Islet precursor cell (in vitro differentiated cells): Measurements from ENCODE around the gene RNH1.

Experiments
- DNase-seq: peaks from one replicate; pipeline ENCODE4 v3.0.0-alpha.2; 2018

The RNH1 gene

DNA sequence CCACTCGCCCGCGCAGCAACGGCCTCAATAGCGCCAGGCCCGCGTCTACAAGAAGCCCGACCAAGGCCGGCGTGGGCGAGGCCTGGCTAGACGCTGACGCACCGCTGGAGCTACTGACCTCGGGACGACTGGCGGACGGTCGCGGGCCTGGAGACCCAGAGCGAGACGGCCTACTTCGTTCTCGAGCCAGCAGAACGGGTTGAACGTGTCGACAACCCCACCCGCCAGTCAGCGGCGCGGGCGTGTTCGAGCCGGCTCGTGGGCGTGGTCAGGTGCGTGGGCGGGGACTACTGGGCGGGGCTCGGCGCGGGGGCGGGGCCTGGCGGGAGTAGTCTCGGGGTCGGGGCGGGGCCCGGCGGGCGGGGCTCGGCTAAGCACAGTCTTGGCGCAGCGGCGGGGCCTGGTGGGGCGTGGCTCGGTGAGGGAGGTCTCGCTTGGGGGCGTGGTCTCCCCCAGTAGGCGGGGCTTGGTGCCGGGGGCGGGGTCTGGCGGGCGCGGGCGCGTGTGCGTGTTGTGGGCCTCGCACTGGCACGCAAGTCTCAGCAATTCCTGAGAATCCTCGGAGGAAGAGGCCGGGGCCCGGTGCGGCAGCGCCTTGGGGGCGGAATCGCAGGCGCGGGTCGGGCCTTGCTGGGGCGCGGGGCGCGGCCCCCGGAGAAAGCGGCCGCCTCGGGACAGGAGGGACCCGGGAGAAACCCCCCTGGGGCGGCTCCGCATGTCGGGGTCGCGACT is at the start of gene RNH1:
RNH1 (minus strand) TSS at position 248 of the 732 bp plus-strand sequence. CDS start 5,080 bp downstream, outside the sequence.
- DNase-seq, result peak; percentile 98

DNA sequence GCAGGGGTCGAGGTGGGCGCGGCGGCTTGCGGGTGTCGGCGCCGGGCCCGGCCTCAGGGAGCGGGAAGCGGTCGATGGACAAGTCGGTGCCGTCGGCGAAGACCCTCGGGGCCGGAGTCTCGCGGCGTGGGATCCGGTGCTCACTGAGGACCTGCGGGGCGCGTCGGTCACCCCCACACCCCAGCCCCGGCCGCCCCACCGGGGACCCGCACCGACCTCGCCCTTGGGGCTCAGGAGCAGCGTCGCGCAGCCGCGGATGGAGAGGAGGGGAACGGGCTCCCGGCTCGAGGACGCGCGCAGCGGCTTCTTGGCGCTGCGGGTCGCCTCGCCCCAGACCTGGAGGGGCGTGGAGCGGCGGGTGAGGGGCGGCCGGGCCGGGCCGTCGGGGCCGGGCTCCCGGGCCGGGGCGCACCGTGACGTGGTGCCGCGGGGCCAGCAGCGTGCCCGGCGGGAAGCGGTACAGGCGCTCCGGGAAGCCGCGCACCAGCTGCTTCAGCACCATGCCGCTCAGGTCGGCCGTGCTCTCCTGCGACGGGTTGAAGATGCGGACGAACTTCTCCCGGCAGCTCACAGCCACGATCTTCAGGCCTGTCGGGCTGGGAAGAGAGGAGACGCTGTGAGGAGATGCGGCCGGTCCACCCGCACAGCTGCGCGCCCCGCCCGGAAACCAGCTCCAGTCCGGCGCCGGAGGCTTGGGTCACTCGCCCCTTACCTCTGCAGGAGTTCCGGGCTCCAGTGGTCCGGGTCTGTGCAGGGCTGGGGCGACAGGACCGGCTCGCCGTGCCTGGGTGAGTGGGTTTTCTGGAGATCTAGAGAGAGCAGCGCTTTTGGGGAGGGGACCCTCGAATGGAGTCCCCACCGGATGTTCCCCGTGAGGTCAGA is 49.0 kb upstream of the RNH1 start:
- no peak for DNase-seq

DNA sequence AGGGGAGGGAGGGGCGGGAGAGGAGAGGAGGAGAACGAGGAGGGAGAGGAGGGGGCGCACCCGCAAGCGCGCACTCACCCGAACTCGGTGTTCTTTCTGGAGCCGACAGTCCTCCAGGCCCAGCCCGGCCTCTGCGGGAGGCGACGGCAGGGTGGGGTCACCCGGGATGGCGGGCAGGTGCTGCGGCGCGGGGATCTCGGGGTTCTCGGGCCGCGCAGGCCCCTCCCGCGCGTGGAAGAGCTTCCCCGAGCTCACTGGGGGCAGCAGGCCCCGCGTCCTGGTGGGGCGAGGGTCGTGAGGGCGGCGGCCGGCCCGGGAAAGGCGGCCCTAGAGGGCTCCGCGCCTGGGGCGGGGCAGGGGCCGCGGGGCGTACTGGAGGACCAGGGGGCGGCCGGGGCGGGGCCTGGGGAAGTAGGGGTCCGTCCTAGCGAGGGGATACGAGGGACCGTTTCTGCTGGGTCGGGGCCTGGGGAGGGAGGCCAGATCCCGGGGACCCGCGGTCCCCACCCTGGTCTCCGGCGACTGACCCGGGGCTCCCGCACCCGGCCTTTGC is 48.3 kb upstream of the RNH1 start:
- DNase-seq, result no peak

DNA sequence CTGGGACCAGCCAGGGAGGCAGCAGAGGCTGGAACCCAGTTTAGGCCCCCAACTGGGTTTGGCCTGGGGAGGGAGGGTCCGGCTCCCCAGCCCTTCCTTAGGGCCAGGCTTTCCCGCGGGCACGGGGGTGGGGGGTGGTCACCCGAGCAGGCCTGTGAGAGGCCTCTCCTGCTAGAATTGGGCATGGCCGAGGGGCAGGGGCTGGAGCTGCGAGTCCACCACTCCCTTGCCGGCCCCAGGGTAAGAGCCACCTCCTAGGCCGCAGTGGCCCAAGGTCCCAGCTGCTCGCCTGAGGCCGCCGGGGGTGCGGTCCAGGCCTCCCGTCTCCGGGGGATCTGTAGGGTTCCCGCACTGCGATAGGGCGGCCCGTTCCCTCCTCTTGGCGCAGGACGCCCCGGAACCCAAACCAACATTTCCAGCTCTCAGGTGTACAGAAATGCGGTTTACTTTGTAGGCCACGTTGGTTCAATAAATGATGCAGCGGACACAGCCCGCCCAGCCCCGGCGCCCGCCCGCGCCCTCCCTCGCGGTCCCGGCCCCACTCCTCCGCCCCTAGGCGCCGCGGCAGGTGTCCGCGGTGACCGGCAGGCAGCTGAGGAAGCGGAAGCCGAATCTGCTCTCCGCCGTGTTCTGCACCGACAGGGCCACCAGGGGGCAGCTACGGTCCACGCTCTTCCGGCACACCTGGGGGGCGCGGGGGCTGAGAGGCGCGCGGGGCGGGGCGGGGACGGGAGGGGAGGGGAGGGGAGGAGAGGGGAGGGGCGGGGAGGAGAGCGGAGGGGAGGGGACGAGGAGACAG is 47.6 kb upstream of the RNH1 start:
- DNase-seq, result peak; percentile 82

DNA sequence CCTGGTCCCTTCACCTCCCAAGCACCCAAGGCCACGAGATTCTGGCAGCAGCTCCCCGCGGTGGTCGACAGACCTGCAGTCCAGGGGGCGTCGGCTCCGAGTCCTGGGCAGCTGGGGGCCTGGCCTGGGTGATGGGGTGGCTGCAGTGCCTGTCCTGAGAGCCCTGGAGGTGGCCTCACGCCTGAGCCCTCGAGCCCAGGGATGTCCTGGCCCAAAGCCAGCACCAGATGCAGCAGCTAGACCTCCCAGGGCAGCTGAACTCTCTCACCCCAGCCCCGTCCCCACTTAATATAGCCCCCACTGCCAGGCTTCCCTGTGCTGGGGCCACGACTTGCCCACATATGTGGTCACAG is 46.9 kb upstream of the RNH1 start:
- no peak for DNase-seq

DNA sequence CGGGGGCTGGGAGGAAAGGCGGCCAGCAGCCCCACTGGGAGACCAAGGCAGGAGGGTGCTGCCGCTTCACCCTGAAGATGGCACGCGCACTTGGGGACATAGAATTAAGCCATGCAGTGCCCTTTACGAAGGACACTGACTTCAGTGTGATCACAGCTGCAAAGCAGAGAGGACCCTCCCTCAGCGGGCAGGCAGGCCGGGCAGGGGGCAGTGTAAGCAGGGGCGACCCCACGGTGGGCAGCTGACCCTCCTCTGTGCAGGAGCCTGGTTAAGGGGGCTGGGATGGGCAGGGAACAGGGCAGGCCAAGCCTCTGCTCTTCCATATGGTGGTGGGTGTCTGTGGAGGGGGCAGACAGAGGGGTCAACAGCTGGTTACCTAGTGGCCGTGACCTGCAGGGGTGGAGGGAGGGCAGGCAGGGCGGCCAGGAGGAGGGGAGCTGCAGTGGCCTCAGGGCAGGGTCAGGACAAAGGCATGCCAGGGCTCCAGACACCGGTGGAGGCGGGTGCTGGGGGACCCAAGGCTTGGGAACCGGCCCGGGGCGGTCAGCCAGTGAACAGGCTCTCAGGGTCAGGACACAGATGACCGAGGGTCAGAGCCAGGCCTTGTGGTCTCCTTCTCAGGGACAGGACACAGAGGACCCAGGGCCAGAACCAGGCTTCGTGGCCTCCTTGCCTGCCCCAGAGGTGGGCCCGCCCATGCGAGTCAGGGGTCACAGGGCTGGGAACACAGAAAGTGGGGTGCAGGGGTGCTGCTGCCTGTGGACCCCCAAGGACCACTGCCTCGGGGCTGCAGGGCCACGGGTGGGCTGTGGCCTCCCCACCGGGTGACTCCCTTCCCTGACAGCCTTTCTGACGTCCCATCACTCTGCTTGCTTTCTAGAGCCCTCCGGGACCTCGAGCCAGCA is 46.3 kb upstream of the RNH1 start:
- DNase-seq, result no peak

DNA sequence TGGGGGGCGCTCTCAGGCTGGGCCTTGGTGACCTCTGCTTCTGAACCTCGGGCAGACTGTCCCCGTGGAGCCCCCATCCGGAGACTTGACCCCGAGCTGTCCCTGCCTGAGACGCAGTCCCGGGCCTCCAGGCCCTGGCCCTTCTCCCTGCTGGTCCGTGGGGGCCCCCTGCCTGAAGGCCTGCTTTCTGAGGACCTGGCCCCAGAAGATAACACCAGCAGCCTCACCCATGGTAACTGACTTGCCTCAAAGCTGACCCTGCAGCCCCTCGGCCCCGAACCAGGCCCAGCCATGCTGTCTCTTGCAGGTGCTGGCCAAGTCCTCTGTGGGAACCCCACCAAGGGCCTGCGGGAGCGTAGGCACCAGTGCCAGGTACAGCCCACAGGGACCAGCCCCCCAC is 44.6 kb upstream of the RNH1 start:
- no peak for DNase-seq

DNA sequence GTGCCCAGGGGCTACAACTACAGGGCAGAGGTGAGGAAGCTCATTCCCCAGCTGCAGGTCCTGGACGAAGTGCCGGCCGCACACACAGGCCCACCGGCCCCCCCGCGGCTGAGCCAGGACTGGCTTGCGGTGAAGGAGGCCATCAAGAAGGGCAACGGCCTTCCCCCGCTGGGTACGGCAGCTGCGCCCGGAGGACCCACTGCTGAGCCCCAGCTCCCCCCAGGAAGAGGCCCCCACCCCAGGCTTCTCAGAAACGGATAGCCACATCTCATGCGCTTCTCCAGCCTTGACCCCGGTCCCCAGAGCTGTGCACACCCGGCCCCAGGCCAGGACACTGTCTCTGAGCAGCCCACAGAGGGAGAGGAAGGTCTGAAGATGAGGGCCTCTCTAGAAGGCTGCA is 44.1 kb upstream of the RNH1 start:
- DNase-seq, result no peak

DNA sequence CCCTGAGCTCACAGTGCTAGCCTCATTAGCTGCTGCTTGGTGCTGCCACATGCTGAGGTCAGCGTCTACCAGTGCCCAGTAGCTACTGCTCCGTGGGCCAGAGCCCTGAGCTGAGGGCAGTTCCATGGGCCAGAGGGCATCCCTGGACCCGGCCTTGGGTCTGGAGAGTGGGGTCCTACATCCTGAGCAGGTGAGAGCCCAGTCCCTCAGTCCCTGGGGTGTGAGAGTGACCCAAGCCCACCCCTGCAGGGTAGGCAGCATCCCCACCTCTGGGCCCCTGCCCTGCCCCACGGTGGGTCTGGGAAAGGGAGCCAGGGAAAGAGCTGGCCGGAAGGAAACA is 43.7 kb upstream of the RNH1 start:
- no peak for DNase-seq

DNA sequence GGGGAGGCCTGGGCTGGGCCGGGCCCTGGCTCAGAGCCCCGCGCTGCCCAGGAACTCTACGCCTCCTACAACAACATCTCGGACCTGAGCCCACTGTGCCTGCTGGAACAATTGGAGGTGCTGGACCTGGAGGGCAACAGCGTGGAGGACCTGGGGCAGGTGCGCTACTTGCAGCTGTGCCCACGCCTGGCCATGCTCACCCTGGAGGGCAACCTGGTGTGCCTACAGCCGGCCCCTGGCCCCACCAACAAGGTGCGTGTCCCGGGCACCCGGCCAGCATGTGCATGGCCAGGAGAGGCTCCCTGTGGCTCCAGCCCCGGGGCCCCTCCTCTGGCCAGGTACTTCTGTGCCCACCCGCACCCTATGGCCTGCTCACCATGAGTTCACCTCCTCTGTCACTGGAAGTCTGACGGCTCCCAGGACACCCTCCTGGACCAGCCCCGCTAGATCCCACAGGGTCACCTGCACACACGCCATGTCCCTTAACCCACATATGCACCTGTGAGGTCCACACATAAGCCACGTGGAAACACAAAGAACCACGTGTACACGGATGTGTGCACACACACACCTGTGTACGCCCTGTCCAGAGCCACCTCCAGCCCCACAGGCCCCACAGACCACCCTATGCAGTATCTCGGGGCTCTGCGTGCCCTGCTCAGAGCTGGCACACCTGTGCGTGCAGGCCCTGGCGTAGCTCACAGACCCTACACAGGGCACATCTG is 43.1 kb upstream of the RNH1 start:
- no peak for DNase-seq

DNA sequence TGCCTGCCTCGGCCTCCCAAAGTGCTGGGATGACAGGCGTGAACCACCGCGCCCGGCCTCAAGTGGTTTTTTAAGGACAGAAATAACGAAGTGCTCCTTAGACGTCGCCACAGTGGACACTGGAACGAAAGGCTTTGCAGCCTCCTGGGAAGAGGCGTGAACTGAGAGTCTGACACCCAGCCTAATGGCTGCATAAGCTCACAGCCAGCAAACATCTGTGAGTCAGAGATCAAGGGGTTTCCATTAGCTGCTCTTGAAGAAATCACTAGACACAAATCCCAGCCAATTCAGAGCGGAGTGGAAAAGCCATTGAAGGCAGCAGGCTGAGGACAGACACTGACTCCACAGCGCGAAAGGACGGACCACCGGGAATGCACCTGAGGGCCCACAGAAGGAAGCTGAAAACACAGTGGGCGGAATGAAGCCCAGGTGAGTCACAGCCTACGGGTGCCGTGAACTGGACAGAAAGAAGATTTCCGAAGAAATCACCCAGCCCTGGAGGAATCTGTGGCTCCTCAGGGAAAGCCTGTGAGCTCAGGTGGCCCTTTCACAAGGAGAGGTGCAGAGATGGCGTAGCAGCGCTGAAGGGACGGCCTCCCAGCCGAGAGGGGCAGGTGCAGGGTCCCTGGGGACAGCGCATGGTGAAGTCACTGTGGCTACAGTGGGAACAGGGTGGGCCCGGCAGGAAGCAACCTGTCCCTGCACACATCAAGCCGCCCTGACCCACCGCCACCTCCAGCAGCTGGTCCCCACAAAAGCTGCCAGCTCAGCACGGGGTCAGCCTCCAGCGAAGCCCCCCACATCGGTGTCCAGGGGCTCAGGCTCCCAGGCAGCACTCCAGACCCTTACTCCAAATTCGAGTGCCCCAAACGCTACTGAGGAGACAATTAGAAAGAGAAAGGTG is 41.9 kb upstream of the RNH1 start:
- DNase-seq, result no peak

DNA sequence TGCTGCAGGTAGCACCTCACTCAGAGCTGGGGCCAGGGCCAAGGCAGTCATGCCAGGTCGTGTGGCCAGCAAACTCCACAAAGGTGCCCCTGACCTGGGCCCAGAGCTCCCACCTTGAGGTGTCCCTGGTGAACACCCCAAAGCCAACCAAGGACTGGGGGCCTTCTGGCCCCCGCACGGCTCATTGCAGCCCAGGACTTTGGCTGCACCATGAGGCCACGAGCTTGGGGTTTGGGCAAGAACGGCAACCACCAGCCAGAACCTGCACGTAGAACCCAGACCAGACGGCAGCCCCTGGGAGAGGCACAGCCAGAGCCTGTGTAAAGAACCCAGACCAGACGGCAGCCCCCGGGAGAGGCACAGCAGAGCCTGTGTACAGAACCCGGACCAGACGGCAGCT is 38.1 kb upstream of the RNH1 start:
- DNase-seq, result no peak

DNA sequence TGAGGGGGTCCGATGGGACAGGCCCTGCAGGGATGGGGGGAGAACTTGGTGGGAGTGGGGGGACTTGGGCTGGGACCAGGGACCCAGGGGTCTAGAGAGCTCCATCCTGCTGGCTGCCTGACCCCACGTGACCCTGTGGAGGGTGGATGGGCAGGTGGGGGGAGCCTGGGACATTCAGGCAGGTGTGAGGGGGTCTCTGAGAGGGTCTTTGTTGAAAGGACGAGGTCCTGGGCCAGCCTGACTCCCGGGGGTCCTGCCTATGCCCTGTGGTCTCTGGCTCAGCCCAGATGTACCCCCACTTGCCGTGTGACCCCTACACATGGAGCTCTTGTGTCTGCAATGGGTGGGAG is 37.8 kb upstream of the RNH1 start:
- DNase-seq, result no peak

DNA sequence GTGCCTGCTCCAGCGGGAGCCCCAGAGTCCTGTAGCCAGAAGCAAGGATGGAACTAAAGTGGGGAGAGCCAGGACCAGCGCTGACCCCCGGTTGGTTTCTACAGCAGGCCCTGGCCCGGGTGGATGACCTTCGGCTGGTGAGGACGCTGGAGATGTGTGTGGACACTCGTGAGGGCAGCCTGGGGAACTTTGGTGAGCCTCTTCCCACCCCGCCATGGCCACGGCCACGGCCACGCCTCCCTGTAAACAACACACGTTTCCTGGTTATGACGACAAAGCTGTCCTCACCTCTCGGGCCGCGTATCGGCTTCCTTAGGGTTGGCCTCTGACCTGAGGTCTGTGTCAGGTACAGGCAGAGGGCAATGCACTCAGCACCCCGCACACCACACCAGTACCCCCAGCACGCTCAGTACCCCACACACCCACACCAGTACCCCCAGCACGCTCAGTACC is 34.4 kb upstream of the RNH1 start:
- no peak for DNase-seq

DNA sequence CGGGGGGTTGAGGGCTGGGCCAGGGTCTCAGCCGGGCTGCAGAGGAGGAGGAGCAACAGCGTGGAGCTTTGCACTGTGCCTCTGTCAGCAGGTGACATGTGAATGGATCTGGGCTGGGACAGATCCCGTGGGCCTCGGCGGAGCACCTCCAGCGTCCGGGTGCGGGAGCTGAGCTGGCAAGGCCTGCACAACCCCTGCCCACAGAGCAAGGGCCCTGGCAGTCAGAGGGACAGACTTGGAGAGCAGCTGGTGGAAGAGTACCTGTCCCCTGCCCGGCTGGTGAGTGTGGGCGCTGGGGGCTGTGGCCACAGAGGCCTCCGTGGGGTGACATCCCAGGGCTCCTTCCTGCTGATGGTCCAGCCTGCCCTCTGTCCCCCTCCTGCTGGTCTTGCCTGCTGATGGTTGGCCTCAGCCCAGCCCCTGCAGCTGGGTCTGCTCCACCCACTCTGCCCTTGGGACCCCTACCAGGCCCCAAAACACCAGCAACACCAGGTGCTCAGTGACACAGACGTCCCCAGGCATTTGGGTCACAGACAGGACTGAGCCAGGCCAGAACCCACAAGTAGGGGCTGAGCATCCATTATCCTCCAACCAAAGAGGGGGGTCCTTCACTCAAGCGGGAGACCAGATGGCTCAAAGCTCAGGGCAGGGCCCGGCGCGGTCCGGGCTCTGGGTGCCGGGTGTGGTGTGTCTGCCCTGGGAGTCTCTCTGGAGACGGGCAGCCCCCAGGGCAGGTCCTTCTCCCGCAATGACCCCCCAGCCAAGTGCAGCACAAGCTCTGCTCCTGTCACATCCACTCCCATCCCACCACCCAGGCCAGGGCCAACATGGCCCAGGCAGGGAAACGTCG is 33.8 kb upstream of the RNH1 start:
- DNase-seq, result peak; percentile 52

DNA sequence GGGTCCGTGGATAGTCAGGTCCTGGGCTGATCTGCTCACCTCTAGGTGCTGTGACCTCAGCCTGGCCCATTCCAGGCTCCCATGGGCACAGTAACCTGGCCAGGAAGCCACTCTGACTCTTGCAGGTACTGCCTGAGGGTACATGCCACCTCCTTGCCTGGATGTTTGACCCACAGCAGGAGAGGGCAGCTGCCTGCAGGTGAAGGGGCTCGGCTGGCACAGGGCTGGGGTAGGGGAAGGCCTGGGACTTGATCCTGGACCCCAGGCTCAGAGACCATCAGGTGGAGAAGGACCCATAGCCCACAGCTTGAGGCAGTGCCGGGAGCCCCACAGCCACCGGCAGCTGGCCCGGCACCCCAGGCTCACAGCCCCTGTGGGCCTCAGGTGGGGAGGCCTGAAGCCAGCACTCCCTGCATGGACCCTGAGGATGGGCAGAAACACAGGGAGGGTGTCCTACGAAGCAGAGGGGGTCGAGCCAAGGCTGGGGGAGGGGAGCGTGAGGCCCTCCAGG is 33.0 kb upstream of the RNH1 start:
- peak; percentile 48 for DNase-seq

DNA sequence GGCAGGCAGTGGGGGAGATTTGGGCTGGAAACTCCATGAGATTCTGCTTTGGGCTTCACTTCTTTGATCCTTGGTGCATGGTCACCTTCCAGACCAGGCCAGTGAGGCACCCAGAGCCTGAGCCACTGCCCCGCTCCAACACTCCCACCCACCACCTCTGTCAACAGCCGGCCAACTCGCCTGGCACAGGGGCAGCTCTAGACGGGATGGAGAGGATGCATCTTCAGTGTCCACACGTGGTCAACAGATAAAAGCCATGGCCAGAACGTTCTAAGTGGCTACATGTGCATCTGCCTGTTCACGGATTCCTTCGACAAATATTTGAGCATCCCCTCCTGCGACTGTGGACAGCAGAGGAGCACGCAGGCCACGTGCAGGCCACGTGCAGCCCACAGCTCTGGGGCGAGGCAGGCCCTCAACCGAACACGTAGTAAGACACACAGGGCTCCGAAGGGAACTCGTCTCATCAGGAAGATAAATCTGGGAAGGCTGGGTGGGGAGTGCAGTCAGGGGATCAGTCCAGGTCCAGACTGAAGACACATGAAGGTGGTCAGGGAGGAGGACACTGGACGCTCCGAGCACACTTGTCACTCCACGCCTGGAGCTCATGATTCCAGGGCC is 31.5 kb upstream of the RNH1 start:
- no peak for DNase-seq

DNA sequence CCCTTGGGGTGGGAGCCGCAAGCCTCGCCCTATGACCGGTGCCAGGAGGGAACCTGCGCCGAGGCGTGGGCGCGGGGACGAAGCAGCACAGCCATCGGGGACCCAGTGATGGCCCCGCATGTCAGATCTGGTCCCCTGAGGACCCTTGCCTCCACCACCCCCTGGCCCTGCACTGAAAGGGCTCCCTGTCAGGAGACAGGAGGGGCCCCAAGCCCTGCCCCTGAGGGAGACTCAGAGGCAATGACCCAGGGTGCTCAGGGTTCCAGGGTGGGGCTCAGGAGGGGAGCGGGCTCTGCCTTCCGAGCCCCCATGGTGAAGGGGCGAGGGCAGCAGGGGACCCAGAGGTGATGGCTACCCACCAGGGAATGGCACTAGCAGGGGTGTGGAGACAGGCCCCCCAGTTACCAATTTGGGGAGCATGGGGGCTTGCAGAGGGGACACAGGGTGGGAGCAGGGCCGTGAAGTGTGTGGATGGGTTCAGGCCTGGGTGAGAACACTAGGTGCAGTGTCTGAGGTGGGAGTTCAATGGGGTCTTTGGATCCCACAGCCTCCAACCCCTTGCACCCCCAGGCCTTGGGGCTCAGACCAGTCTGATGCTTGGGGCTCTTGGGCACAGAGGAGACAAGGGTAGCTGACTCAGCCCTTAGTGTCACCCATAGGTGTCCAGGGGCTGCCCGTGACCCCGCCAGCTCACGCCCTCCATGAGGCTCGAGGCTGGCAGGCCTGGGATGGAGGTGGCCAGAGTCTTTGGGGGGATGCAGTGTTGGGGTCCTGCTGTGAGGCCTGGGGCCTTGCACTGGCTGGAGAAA is 30.8 kb upstream of the RNH1 start:
- no peak for DNase-seq
